Measurements from ENCODE around the gene MFSD6. TPM values are rescaled to one million over a fixed set of nuclear protein-coding genes. Genes with fewer than 3 reads are reported as not detected.

MFSD6 gene
- total RNA-seq, 1 donor from 2014 or later, result 50.5 TPM

- no peak for TF ChIP-seq CTCF (IDR thresholded peaks at IDR 0.05)
- no peaks in the 10 kb centered on the region for H3K36me3 ChIP-seq
- peak overlapping the region; percentile 32 for H3K27ac ChIP-seq
- H3K27me3 ChIP-seq (ENCODE audit: low read depth), result no peaks in the 10 kb centered on the region
- DNase-seq (no peak), ATAC-seq (no peak)
- intact Hi-C loops (cut with DNase I), result no loop called here
- no peak overlapping the region for H3K4me3 ChIP-seq
- H3K9me3 ChIP-seq, result no peaks in the 10 kb centered on the region
- H3K4me1 ChIP-seq, result peaks cover 44% of the 10 kb centered on the region
These were observed 7.9 kb downstream of the MFSD6 start for GRCh38 chr2:190415794-190416775.

- no peaks in the 10 kb centered on the region for H3K27me3 ChIP-seq (ENCODE audit: low read depth)
- TF ChIP-seq CTCF (IDR thresholded peaks at IDR 0.05), result no peak
- H3K36me3 ChIP-seq, result no peaks in the 10 kb centered on the region
- no peak for DNase-seq
- no peak overlapping the region for H3K4me3 ChIP-seq
- H3K27ac ChIP-seq, result peak overlapping the region; percentile 32
- no peaks in the 10 kb centered on the region for H3K9me3 ChIP-seq
- intact Hi-C loops (cut with DNase I), result no loop called here
- no peak for ATAC-seq
- peaks cover 45% of the 10 kb centered on the region for H3K4me1 ChIP-seq
These were observed 9.1 kb downstream of the MFSD6 start for GRCh38 chr2:190417045-190417842.

- intact Hi-C loops (cut with DNase I), result no loop called here
- ATAC-seq (peak in 1 of 2 donors; percentile 23), DNase-seq (no peak)
- H3K4me3 ChIP-seq, result no peak overlapping the region
- no peaks in the 10 kb centered on the region for H3K27me3 ChIP-seq (ENCODE audit: low read depth)
- no peaks in the 10 kb centered on the region for H3K36me3 ChIP-seq
- TF ChIP-seq CTCF (IDR thresholded peaks at IDR 0.05), result no peak
- peak overlapping the region; percentile 33 for H3K27ac ChIP-seq
- no peaks in the 10 kb centered on the region for H3K9me3 ChIP-seq
- peaks cover 37% of the 10 kb centered on the region for H3K4me1 ChIP-seq
These were observed 10.6 kb downstream of the MFSD6 start for GRCh38 chr2:190418727-190419126.

GRCh38 chr2:190420801-190421200 is 12.6 kb downstream of the MFSD6 start:
- no peak overlapping the region for H3K27ac ChIP-seq
- intact Hi-C loops (cut with DNase I), result no loop called here

More at GRCh38 chr2:190420801-190421200, 12.6 kb downstream of the MFSD6 start:
- peaks cover 35% of the 10 kb centered on the region for H3K4me1 ChIP-seq
- DNase-seq, result no peak
- H3K27me3 ChIP-seq (ENCODE audit: low read depth), result no peaks in the 10 kb centered on the region
- no peaks in the 10 kb centered on the region for H3K9me3 ChIP-seq
- no peaks in the 10 kb centered on the region for H3K36me3 ChIP-seq
- ATAC-seq, result no peak
- TF ChIP-seq CTCF (IDR thresholded peaks at IDR 0.05), result no peak
- no peak overlapping the region for H3K4me3 ChIP-seq

Data from lower lobe of right lung (tissue), 2 donors.